Inferior parietal cortex (tissue), 1 donor: ENCODE measurements around the gene ERCC6.
A peak's percentile ranks its signal among the peaks of the same experiment; 100 is the strongest.

ENCODE experiments used
- DNase-seq: peaks from one replicate; pipeline ENCODE4 v3.0.0-alpha.2; 2016; ENCODE audit errors: extremely low spot score

Gene ERCC6

DNA sequence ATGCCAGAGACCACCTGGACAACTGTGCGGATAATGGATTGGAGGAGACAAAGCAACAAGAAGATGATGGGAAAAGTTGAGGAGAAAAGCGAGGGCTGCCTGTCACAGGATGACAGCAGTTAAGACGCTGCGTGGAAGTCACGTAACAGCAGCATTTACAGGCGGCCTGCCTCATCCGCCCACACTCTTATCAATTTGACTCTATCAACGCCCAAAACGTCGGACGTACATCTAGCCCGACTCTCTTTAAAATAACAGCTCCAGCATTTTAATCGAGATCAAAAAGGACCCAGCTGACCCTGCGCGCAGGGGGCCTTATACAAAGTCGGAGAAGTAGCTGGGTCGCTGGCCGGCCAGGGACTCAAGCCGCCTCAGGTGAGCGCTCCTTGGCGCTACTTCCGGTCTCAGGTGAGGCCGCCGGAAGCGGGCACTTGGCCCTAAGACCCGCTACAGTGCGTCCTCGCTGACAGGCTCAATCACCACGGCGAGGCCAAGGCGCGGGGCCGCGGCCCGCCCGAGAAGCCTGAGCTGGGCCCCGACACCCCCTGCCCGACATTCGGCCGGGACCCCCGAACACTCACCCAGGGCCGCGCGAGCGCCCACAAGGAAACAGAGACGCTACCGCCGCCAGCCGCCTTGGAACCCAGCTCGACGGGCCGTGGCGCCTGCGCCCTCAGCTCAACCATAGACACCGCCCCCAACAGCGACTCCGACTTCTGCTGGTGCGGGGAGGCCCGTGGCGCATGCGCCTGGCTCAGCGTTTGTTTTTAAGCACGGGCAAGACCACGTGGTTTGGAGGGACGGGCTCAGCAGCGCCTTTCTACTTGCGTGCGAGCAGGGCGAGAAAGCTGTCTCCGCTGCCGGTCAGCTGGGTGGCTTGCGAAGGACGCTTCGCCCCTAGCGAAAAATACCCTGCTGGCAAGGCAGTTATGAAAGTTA, at the start of gene ERCC6:
ERCC6 (minus strand) TSS at position 741 of the 939 bp plus-strand sequence.
- peak; percentile 98 for DNase-seq

DNA sequence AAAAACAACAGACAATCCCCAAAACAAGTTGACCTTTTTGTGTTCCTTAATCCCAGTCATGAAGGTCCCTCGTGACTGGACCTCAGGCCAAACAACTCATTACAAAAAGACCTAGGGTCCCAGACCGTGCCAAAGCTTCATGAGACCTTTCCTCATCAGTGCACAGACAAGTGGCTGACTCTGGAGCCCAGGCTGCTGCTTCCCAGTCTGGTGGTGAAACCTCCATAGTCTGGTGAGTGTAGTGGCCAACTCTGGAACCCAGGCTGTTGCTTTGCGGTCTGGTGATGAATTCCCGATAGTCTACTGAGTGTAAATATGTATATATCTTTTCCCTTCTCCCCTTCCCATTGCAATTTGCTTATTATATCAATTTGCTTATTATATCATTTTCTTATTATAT, 49.1 kb upstream of the ERCC6 start:
- DNase-seq: no peak

DNA sequence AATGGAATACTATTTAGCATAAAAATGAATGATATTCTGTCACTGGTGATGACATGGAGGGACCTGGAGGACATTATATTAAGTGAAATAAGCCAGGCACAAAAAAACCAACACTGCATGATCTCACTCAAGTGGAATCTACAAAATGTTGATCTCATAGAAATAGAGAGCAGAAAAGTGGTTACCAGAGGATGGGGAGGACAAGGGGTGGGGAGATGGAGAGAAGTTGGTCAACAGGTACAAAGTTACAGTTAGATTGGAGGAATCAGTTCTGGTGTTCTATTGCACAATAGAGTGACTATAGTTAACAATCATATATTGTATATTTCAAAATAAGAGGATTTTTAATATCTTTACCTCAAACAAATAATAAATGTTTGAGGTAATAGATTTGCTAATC, 46.5 kb upstream of the ERCC6 start:
- no peak for DNase-seq

DNA sequence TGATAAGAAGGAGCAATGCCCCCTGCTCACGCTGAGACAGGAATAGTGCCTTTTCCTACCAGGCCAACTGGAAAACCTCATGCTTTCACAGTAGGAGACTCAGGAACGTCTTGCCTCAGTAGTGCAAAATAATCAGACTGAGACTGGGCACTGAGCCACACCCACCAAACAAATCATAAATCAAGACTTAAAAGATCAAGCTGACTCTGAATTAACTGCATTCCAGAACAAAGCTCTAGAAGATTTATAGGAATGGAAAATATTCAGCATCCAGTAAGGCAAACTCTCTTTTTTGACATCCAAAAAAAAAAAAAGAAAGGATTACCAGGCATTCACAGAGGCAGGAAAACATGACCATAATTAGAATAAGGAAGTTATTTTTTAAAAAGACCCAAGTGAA, 40.7 kb upstream of the ERCC6 start:
- no peak for DNase-seq

DNA sequence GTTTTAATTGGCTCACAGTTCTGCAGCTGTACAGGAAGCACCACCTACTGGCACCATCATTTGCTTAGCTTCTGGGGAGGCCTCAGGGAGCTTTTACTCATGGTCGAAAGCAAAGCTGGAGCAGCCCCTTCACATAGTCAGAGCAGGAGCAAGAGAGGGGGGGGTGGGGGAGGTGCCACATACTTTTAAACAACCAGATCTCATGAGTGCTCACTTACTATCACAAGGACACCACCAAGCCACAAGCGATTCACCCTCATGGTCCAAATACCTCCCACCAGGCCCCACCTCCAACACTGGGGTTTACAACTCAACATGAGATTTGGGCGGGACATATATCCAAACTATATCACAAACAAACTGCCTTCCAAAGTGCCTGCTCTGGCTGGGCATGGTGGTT, 39.5 kb upstream of the ERCC6 start:
- DNase-seq: no peak

DNA sequence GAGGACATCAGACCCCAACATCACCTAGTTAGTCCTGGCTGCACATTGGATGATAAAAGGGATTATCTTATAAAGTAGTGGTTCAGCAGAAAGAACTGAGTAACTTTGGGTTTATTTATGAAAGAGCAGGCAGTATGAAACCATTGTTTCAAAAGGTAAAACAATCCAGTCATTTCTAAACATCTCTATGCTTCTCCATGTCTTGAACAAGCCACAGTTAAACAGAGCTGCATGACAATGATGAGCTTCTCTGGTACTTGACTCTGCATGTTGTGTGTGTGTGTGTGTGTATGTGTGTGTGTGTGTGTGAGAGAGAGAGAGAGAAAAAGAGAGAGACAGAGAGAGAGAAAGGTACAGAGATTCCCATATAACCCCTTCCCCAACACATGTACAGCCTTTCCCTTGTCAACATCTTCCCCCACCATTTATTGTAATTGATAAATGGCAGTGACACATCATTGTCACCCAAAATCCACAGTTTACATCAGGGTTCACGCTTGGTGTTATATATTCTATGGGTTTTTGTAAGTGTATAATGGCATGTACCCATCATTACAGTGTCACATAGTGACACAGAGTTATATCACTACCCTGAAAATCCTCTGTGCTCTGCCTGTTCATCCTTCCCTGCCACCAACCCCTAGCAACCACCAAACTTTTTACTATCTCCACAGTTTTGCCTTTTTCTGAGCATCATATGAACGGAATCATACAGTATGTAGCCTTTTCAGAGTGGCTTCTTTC, 38.4 kb upstream of the ERCC6 start:
- no peak for DNase-seq

DNA sequence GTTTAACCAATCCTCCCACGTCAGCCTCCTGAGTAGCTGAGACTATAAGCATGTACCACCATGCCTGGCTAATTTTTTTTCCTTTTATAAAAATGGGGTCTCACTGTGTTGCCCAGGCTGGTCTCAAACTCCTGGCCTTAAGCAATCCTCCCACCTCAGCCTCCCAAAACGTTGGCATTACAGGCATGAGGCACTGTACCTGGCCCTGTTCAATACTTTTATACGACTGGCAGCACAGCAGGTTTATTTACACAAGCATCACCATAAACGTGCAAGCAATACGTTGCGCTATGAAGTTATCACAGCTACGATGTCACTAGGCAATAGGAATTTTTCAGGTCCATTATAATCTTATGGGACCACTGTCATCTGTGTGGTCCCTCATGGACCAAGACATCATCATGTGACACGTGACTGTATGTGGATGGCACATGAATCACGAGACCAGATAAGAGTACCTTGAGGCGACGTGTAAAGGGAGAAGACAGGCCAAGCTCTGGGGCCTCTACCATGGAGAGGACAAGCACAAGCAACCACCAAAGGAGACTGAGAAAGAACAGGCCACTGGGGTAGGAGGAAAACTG, 36.7 kb upstream of the ERCC6 start:
- no peak for DNase-seq

DNA sequence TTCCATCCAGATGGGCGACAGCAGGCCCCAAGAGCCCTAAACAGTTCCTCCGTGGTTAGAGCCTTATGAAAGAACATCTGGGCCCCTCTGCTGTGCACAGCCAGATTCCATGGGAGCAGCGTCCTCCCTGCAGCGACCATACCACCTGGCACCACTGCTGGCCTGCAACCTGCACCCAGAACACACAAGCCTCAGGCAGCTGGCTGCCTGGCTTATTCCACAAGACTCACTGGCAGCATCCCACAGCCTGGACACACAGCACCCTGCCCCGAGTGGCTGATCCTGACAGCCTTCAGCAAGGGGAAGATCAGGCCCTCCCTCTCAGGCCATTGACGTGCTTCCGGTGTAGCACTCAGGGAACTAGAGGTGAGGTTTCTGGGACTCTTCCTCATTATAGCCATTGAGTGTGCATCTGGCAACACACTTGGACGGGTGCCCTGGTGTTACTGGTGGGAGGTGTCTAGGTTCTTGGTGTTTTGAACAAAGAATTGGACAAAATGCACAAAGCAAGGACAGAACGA, 33.7 kb upstream of the ERCC6 start:
- no peak for DNase-seq

DNA sequence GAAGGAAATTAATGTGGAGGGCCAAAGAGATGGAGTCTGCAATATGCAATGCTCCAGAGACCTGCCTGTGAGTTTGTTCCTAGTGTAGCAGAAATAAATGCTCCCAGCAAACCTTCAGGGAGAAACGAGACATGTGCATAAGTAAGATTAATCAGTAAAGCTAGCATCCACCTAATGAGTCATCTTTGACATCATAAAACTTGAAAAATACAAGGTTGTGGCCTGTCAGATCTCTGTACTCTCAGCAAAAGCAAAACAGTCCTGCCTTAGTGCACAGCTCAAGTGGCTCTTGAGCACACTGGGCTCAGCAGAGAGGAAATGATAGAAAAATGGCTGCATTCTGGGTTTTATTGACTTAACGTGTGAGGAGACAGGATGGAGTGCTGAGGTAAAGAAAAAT, 32.5 kb upstream of the ERCC6 start:
- no peak for DNase-seq

DNA sequence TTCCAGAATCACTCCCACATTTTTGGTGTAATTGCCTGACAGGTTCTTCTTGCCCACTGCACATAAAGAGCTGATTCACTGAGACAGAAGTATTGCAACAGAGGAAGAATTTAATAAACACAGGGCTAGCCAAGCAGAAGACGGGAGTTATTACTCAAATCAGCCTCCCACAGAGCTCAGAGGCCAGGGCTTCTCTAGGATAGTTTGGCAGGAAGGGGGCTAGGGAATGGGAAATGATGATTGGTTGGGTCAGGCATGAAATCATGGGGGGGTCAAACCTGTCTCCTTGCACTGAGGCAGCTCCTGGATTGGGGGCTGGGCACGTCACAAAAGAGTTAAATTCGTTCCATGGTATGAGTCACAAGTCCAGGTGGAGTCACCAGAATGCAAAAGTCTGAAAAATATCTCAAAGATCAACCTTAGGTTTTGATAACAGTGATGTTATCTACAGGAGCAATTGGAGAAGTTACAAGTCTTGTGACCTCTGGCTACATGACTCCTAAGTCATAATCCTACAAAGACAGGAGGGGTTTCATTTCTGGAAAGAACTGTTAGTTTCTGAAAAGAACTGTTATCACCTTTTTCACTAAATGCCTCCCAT, 30.2 kb upstream of the ERCC6 start:
- no peak for DNase-seq

DNA sequence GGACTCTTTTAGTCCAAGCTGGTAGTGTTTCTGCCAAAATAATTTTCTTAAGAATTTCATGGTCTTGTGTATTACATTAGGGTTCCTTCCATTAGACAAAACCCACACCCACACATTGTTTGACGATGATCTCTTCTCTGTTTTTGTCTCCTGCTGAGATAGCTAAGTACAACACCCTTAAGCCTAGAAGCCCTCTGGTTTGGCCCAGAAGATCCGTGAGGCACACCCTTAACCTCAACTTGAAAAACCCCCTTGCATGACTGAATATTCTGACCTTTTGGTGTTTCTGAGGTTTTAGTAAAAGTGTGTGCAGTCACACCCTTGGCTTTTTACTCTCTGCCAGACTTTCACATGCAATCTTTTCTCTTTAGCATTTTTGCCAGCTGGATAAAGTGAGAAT, 29.3 kb upstream of the ERCC6 start:
- no peak for DNase-seq

DNA sequence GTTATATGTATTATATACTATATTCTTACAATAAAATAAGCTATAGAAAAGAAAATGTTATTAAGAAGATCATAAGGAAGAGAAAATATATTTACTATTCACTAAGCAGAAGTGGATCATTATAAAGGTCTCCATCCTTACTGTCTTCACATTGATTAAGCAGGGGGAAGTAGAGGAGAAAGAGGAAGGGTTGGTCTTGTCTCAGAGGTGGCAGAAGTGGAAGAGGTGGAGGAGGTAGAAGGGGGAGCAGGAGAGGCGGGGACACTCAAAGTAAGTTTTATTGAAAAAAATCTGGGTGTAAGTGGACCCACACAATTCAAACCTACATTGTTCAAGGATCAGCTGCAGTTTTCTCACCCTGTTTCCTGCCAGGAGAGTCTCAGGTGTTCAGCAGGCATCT, 28.9 kb upstream of the ERCC6 start:
- DNase-seq: no peak

DNA sequence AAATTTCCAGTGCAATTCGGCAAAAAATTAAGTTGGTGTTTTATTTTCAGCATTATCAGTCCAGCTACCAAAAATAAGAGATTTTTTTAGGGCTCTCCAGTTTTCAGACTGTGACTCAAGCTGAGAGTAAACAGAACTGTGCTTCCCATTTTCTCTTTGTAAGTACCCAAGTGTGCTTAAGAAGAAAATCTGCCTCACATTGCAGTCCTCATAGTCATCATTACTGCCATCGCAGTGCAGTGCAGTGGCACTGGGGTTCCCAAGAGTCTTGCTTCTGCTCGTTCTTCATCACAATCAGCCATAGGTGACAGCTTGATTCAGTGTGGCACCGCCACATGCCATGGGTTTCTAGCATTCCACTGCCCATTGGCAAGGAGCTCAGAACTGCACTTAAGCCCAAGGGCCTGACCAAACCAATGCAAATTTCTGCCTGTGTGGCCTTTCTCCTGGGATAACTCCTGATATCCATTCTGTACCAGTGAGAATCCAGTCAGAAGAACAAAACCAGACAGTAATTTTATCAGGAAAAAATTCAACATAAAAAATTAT, 25.6 kb upstream of the ERCC6 start:
- DNase-seq: no peak

DNA sequence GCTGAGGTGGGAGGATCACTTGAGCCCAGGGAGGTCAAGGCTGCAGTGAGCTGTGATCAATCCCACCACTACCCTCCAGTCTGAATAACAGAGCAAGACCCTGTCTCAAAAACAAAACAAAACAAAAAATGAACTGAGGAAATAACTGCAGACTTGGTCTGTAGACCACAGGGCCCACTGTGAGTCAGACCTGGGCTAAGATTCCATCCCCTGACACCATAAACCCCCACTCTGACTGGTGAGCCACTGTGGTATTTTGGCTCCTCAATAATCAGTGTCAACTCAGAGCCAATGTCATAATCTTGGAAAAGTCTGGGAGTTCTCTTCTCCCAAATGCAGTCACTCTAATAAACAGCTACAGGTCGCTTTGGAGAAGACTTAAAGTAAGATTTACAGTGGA, 24.0 kb upstream of the ERCC6 start:
- DNase-seq: no peak

DNA sequence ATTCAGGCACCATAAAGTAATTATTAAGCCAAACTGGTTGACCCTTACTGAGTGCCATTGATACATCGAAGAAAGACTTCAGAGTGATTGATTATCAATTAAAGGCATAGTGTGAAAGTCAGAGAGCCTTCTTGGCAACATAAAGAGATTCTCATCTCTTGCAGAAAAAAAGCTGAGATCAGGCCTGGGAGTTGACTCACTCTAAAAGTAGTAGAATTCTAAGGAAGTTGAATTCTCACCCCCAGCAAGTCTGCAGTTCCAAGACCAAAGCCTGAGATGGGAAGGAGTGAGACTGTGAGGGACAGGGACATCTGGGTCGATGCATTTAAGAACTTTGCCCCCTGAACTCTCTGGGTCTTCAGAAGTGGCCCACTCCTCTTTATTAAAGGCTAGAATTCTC, 21.6 kb upstream of the ERCC6 start:
- no peak for DNase-seq

DNA sequence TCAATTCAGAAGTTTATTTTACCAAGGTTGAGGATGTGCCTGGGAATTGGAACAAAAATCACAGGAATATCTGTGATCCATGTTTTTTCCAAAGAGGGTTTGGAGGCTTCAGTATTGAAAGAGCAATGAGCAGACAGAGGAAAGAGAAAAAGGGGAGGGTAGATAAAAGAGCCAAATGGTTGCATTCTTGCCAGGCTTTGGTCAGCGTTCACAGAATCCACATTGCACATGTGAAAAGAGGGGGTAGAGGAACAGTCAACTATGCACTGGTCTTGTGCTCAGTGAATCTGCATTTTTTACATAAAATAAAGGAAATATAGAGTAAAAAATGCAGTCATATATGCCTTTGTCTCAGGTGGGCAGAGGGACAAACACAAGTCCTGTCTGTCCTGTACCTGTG, 20.6 kb upstream of the ERCC6 start:
- DNase-seq: no peak

DNA sequence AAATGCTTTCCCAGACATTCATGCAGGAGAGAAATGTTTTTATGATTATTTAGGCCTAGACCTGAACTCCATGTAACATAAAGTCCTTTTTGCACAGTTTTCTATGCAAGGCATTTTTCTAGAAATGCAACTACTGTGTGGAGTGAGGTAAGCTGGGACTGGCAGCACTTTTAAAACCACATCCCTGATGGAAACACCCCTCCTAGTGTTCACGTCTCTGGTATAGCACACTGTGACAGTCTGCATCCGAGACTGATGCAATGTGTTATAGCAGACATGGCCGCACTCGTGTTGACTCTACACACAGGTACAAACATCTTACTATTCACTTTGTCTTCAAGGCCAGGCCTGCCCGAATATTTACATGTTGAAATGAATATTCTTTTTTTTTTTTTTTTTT, 19.3 kb upstream of the ERCC6 start:
- DNase-seq: no peak

DNA sequence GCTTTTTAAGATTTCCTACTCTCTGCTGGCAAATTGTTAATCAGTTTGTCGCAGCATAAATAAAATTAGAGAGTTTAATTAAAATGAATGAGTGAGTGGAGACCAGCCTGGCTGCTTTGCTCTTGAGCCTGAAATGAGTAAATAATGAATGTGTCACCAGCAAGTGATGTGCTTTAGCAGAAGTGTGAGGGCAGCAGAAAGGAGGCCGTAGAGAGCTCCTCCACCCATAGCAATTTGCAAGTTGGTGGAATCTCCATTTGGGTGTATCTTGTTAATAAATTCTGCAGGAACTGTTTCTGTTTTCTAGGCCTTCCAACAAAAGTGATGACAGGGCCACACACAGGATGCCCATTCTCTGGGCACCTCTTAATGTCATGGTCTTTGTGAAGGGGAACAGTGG, 18.8 kb upstream of the ERCC6 start:
- DNase-seq: no peak

DNA sequence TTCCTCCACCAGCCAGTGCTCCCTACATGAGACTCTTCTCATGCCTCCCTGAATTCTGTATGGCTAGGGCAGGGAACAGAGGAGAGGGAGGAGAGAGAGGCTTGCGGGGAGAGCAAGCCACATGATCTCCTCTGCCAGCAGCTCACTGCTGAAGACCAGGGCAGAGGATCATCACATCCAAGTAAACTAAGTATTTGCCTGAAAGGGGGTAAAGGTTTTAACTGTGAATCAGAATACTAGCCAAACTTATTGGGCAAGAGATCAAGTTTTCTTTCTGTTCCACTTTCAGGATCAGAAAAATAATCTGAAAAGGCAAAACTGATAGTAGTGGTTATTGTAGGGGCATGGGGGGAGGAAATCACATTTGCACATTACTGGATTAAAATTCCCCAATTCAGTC, 17.8 kb upstream of the ERCC6 start:
- no peak for DNase-seq

DNA sequence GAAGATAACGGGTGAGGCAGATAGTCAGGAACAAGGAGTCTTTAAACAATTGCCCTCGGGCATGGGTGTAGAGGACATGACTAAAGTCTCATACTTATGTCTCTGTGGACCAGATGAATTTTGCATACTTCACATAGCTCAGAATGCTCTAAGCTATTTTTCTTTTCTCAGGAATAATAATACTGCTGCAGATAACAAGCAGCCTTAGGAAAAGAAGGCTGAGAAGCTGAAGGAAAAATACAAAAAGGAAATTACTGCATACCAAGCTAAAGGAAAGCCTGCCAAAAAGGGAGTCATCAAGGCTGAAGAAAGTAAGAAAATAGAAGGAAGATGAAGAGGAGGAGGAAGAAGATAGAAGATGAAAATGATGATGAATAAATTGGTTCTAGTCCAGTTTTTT, 13.4 kb upstream of the ERCC6 start:
- no peak for DNase-seq

DNA sequence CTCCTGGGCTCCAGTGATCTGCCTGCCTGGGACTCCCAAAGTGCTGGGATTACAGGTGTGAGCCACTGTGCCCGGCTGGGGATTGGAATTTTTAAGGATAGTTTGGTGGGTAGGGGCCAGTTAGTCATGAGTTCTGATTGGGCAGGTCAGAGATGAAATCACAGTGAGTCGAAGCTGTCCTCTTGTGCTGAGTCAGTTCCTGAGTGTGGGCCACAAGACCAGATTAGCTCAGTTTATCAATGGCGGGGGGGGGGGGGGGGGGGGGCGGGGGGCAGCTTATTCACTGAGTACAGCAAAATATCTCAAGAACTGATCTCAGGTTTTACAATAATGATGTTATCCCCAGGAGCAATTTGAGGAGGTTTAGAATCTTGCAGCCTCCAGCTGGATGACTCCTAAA, 11.6 kb upstream of the ERCC6 start:
- no peak for DNase-seq
